Activated CD4-positive, alpha-beta T cell treated with anti-CD3 and anti-CD28 coated beads, Interleukin-2, amount 50 U/mL, for 48 hours (primary cell): ENCODE measurements around the gene PRG3.

Experiments used
- DNase-seq, 2 experiments: peaks; one replicate each; pipeline ENCODE4 v3.0.0-alpha.2; 2020

Gene PRG3, protein sequence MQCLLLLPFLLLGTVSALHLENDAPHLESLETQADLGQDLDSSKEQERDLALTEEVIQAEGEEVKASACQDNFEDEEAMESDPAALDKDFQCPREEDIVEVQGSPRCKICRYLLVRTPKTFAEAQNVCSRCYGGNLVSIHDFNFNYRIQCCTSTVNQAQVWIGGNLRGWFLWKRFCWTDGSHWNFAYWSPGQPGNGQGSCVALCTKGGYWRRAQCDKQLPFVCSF

DNA sequence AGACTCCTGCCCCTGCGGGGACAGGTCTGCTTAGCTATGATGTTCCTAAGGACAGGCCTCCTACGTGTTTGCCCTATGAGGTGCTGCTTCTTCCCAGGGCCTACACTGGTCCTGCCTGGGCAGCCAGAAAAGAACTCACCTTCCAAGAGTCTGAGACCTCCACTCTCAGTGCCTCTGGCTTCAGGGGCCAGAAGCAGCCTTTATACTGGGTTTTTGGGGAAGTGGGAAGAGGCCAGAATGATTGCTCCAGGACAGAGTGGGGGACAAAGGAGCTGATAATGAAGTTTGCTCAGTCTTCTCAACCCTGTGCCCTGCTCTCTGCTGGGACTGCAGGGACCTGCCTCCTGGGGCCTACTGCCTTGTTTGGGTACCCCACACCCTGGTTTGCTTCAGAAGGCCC, at the start of gene PRG3:
Gene PRG3, minus strand, starts transcription at position 176 of the 400 bp plus-strand sequence. CDS start 442 bp downstream, outside the sequence.
- DNase-seq, result no peak

DNA sequence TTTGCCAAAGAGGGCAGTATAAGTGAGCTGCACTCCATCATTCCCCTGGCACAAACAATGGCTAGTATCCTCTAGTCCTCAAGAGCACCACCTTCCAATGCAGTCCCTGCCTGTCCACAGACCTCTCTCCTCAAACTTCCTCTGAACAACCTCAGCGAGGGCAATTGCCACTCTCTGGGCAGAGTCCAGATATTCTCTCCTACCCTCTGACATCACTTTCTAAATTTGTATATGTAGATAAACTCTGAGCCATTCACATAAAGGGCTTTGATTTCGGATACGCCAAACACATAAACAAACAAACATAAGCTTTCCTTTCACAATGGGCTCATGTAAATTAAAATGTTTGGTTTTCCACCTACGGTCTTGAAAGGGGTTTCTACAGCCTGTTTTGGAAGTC, 49.0 kb upstream of the PRG3 start:
- DNase-seq, result no peak

DNA sequence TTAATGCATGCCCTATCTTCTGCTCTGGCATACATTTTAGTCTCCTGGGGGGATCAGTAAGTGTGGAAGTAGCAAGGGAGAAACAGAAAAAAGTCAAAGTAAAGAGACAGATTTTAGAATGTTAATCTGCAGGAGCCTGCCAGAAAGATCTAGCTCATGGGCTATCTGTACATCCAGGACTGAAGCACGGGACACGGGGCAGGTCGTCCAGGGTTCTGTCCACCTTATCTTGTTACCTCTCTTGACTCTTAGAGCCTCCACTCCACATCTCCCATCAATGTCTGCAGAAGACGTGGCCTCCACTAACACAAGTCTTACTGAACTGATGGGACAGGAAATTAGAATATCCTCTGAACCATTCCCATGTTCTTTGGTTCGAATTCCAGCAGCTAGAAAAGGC, 47.7 kb upstream of the PRG3 start:
- no peak for DNase-seq

DNA sequence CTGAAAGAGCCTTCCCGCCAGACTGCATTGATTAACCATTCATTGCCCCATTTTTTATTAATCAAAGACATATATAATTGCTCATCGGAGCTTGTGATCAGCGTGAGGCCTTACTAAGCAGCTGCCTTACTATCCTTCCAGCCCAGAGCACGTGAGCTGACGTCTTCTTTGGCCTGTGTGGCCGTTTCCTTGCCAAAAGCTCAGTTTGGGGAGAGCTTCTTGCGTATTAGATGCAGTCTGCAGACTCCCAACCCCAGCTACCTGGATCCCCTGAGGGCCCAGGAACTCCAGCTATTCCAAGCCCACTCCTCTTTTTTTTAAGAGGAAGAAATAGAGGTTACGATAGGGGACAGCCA, 46.8 kb upstream of the PRG3 start:
- no peak for DNase-seq

DNA sequence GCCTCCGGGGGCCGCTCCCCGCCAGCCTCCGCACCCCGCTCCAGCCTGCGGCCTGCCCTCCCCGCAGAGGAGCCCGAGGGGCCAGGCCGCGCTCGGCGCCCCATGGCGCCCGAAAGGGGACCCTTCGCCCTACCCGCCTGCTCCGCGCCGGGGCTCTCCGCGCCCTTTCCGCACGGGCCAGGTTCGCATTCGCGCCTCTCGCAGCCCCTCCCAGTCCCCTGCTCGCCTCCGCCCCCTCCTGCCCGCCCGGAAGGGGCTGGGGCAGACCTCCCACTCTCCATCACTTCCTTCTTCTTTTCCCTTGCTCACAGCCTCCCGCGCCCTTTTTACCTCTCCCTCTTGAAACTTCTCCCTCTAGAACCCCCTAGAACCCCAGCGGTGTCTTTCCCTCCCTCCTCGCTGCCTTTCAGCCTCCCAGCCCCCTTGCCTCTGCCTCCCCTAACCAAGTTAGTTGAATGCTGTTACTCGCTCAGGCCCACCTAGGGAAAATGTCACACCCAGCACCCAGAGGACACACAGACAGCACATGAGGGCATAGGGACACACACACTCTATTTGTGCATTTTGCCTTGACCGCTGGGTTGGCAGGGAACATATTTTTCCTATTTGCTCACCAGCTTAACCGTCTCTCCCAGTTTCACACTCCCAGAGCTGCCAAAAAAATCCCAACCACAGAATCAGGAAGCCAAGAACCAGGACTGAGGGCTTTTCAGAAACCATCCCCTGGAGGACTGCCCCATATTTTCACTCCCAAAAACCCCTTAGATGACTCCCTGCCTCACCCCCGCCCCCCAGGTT, 46.2 kb upstream of the PRG3 start, which contains the start of gene SLC43A3:
Gene SLC43A3, minus strand, starts transcription at position 193 of the 798 bp plus-strand sequence. CDS start 949 bp downstream, outside the sequence.
- peak; percentile 84 to 87 for DNase-seq

DNA sequence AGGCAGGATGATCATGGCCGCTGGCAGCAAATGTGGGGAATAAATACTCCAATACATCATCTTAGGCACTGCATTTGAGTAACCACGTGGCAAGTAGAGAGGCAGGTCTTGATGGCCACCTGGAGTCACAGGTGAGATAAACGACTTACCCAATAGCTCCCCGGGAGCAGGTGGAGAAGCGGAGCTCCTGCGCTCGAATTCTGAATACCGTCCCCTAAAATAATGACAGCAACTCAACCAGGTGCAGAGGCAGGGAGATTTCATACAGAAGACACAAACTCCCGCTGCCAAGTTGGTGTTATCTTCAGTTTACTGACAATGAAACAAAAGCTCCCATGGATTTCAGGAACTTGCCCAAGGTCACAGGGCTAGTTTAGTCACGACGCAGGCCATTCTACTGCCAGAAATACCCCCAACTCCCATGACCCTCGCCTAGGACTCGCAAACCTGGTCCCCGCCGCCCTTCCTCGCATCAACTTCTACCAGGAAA, 45.5 kb upstream of the PRG3 start:
- peak in 1 of 2 experiments; percentile 36 for DNase-seq

DNA sequence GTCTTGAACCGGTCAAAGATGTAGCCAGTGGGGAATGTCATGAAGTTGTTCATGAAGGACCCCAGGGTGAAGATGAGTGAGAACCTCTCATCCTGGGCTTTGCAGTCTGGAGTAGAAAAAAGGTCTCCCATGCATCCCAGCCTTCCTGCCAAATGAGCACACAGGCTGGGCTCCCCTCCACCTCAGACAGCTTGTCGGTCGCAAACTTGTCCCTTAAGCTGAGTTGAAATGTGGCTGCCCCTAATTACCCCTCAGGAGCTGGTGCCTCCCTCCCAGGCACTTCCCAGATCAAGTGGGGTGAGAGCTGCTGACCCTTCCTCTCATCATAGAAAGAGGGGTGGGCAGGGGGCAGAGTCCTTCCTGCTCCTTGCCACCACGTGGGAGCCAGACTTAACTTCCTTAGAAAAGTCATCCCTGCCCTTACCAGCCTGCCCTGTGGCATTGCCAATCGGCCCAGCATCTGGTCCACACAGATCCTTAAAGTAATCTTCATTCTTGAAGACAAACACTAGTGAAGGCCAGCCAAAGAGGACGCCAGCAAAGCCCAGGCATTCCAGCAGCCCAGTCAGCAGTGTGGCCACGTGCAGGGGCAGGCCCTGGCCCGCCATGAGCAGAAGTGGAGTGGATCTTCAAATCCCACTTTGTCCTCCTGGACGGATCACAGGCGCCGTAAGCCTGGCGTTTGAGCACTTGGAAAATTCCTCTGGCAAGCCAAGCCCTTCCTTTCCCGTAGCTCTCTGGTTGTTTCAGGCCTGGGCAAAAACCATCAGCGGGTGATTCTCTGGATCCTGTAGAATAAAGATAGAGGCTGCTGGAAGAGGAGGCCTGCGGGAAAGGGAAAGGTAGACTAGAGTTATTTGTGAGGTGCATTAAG, 44.9 kb upstream of the PRG3 start:
- DNase-seq, result peak; percentile 27 to 35

DNA sequence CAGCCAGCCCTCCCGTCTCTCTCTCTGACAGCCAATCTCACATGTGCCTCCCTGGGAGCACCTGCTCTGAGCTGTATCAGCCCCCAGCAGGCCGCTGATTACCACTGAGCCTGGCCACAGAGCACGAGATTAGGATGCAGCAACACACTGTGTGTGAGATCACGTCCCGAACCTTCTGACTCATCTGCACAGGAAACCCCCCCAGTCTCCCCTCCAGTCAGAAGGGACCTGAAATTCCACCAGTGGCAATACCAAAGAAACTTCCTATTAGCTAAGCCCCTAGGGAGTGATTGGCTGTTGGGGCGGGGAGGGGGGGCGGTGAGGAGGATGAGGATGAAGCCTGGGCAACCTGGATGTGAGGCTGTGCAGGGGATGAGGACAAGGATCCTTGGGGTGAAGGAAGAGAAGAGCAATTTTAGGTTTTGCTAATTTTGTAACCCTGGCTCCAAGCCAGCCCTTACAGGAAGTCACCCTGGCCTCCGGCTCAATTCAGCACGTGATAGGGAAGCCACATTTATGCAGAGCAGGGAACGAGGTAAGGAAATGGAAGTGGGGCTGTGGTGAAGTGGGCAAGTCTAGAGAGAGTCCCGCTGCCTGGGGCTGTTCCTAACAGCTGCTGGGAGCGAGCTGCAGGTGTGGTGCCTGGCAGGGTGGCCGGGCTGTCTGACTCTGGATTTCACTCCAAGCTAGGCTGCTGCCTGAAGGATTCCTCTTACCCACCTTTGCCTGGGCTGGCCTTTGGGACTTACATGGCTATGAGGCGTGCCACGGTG, 44.0 kb upstream of the PRG3 start:
- peak; percentile 89 to 93 for DNase-seq

DNA sequence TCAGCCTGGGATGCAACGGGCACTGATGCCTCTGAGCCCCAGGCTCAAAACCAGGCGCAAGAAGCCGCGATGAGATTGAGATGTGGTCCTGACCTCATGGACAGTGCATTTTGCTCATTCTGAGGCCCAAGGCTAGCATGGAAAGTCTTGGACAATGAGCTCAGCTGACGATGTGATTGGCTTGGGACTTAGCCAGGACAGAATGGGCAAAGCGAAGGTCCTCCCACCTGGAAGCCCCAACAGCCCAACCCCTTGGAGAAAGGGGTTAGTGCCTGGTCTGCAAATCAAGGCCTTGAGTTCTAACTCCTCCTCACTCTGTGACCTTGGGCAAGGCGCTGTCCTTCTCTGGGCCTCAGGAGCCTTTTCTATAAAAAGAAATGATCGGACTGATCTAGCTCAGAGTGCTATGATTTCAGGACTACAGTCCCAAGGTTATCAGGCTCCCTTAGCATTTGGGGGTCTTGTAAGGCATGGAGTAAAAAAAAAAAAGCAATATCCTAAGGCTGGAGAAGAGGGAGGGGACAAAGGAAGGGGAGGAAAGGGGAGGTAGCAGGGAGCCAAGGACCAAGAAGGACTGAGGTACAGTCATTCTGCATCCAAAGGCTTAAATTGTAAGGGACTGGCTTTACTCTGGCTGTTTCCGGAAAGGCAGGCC, 43.3 kb upstream of the PRG3 start:
- no peak for DNase-seq

DNA sequence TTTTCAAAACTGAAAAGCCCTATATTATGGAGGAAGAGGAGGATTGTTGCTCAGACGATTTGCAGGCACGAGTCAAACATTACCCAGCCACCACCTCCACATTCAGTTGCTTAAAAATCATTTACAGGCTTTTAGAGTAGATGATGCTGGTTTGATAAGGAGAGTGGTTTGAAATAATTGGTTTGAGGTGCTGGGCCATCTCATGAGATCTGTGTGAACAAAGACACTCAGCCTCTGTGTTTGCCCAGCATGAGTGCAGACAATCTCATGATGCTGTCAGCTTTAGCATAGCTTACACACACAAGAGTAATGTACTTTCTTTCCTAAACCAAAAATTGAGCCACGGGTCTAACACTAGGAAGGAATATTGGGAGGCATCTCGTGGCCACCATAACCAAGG, 41.7 kb upstream of the PRG3 start:
- no peak for DNase-seq

DNA sequence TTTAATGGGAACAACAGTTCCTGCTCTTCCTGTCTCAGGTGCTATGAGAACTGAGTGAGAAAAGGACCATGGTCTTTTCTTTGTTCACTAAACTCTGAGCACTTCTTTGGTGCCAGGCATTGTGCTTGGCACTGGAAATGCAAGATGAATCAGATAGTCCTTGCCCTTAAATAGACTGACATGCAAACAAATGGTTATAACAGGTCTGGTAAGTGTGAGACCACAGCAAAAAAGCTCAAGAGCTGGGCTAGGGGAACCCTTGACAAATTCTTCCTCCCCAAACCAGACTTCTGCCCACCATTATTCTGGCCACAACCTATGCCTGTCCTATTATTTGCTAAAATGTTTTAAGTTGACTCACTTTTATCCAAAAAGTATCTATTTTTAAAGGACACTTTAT, 40.9 kb upstream of the PRG3 start:
- DNase-seq, result no peak

DNA sequence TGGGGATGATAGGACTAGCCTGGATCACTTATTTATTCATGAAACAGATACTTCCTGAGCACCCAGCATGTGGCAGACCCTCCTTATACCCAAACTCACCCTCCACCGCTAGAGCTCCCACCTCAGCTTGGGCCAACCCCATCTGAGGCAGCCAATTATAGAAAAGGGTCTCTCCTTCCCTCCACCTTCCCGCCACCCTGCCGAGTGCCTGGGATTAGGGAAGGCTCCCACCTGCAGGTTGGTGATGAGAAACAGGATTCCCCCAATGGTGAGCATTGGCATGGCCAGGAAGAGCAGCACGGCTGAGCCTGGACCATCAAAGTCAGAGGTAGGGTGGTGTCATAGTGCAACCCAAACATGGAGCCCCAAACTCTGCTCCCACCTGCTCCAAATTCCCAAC, 40.1 kb upstream of the PRG3 start:
- no peak for DNase-seq

DNA sequence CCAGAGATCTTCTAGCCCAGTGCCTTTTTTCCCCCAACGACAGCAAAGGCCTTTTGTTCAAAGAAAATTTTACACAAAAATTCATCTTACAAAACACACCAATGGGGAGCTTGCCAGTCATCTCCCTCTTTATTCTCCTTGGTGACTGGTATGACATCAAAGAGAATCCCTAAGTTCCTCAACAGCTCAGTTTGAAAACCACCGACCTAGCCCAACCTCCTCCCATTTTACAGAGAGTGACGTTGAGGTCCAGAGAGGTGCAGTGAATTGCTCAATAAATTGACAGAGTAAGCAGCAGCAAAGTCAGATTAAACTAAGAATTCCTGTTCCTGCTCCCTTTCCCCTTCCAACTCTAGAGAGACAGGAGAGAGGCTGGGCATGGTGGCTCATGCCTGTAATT, 38.2 kb upstream of the PRG3 start:
- DNase-seq, result no peak

DNA sequence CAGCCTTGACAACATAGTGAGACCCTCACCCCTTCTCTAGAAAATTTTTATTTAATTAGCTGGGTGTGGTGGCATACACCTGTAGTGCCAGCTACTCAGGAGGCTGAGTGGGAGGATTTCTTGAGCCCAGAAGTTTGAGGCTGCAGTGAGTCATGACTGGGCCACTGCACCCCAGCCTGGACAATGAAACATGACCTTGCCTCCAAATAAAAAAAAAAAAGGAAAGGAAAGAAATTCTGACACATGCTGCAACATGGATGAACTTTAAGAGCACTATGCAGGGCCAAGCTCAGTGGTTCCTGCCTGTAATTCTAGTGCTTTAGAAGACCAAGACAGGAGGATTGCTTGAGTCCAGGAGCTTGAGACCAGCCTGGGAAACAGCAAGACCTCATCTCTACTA, 37.2 kb upstream of the PRG3 start:
- no peak for DNase-seq

DNA sequence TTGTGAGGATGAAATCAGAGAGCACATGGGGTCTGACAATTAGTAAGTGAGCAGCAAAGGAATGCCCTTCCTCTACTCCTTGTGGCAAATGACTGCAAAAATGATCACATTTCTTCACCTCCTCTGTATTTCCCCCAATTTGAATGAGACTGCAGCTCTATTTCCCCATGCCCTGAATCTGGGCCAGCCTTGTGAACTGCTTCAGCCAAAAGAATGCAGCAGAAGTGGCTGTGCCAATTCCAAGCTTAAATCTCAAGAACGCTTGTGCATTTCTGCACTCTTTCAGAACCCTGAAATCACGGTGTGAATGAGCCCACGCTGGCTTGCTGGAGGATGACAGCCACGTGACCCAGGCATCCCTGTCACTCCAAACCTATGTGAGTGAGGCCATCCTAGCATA, 36.1 kb upstream of the PRG3 start:
- no peak for DNase-seq

DNA sequence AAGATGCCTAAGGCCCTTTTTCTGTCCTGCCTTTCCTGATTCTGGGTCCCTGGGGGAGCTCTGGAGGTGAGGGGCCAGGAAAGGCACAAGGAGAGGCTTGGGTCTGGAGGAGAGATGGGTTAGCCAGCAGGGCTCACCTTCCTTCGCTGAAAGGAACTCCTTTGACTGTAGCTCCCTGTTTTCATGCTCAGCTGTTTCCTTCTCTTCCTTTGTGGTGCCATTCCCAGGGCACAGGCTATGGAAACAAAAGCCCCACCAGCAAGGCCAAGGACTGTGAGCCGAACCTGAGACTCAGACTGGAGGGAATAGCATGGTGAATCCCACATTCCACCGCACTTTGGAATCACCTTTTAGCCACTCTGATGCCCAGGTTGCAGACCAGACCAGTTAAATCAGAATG, 35.5 kb upstream of the PRG3 start:
- DNase-seq, result no peak

DNA sequence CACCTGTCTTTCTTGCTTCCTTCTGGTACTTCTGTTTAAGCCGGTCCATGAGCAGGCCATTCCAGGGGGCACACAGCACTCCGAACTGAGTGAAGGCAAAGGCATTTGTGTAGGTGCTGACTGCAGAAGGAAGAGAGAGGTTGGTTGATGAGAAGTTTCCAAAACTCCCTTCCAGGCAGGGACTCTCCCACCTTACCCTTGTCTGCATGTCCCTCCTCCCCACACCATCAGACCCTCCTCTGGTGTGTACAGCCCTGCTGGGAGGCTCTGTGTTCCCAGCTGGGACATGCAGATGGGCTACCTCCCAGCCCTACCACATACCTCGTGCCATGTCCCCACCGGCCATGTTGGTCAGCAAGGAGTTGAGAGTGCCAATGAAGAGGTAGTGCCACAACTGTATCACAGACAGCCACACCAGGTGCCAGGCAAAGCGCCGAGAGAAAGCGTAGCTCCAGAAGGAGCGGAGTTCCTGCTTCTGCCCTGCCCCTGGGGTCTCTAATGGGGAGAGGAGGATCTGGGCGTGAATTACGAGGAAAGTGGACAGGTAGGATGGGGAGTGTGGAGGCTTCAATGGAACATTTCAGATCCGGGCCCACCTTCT, 33.8 kb upstream of the PRG3 start:
- no peak for DNase-seq

DNA sequence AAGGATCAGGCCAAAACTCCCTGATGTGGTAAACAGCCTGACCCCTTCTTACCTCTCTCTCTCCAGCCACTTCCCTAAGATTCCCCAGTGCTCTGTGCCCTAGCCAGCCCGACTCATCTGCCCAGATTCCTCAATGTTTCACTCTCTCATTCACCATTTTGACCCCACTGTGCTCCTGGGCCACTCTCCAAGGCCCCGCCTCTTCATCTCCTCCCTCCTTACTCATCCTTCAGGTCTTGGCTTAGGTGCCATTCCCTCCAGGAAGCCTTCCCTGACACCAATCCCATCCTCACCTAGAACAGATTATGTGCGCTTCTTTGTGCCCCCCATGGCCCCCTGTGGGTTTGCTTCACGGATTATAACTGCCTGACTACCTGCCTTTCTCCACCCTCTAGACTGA, 32.7 kb upstream of the PRG3 start:
- no peak for DNase-seq

DNA sequence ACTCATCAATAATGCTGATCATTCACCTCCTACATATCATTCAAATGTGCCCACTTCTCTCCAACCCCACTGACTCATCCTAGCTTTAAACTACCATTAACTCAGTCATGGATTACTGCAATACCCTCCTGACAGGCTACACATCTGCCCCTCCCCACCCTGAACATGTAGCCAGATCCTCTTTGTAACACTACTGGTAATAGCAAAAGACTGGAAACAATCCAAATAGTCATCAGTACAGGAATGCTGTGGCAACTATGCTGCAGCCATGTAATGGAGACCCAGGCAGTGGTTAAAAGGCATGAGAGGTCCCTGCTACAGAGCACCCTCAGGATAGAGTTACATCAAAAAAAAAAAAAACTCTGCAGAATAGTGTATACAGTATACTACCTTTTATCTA, 29.3 kb upstream of the PRG3 start:
- DNase-seq, result no peak

DNA sequence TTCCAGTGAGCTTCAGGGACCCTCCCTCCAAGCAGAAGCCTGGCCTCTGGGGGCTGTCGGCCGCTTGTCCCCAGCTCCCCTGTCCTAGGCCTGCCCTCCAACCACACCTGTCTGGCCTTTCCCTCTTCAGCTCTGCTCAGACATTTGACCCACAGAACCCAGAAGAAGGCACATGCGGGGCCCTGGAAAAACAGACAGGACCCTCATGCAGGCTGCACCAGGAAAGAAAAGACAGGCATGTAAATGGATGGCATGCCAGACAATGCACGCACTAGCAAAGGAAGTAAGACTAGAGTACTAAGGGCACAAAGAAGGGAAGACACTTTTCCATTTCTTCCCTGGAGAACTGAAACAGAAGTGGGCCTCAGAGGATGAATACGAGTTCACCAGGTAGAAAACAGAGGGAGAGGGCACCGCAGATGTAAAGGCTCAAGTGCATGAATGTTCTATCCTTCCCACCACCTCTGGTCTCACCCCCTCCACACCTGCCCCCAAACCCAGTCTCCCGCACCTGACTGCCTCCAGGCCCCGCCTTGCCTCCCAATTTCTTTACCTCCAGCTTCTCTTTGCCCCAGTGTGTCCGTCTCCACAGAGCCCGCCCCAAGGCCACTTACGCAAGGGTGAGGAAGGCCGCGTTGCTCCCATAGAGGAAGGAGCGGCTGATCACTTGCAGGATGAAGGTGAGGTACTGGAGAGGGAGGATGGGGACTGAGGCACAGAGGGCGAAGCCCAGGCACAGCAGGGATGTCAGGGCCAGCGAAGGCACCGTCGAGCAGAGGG, 28.6 kb upstream of the PRG3 start:
- DNase-seq, result no peak

DNA sequence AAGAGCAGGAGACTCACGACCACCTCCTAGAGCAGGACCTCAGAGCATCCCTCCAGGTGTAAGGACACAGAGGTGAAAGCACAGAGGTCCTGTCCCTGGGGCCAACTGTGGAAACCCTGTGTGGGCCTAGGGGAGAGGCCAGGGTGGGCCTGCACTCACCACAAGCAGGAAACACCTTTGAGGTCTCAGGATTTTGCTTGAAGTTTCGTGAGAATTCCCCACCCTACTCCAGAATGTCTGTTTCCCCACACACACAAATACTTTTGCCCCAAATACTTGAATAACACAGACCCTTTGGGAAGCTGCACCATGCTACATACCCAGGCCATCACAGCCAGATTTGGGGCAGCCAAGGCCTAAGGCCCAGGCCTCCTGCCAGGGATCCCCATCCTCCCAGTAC, 27.8 kb upstream of the PRG3 start:
- no peak for DNase-seq
